GM06990 (cell line): ENCODE data around the gene SUSD3.
"Not testable (repeated sequence)": the region's sequence is repeated elsewhere in the genome, so short reads cannot be mapped to it uniquely, and the experiment has no call there.

Experiments
- DNase-seq: peaks from one replicate; pipeline ENCODE4 v3.0.0-alpha.2; 2011; ENCODE audit not compliant: insufficient read length; ENCODE audit errors: extremely low read depth
- H3K27me3 ChIP-seq: replicated peaks from 2 replicates; pipeline ENCODE4 v1.6.0; 2011; ENCODE audit warnings: low read length; ENCODE audit not compliant: control insufficient read depth, insufficient read depth
- H3K36me3 ChIP-seq: 2 replicates; pipeline ENCODE4 v1.5.1; 2011; ENCODE audit warnings: low read length; ENCODE audit not compliant: control insufficient read depth, insufficient read depth
- H3K4me3 ChIP-seq: replicated peaks from 2 replicates; pipeline ENCODE4 v1.5.1; 2011; ENCODE audit warnings: low read depth, mild to moderate bottlenecking, control low read depth, low read length
- TF ChIP-seq, protein P1 (sequence below): IDR thresholded peaks from 2 replicates; pipeline ENCODE4 v1.5.1; 2011; ENCODE audit warnings: low read length, control low read depth, mild to moderate bottlenecking, inconsistent platforms; ENCODE audit not compliant: insufficient read depth, poor library complexity, severe bottlenecking

Gene SUSD3

DNA sequence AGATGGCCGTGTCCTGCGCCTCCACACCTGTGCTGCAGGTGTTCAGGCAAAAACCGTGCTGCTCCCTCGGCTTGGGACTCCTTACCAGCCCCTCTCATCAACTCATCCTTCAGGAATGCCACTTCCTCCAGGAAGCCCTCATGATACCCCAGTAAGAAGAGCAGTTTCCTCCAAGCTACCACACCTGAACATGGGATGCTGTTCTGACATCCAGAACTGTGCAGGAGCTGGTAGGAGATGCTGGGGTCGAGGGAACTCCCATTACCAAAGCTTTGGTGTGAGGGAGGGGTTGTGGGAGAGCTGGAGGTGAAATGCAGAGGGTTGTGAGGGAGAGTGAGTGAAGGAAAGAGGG is 56.5 kb downstream of the SUSD3 start:
- TF ChIP-seq, protein P1, sequence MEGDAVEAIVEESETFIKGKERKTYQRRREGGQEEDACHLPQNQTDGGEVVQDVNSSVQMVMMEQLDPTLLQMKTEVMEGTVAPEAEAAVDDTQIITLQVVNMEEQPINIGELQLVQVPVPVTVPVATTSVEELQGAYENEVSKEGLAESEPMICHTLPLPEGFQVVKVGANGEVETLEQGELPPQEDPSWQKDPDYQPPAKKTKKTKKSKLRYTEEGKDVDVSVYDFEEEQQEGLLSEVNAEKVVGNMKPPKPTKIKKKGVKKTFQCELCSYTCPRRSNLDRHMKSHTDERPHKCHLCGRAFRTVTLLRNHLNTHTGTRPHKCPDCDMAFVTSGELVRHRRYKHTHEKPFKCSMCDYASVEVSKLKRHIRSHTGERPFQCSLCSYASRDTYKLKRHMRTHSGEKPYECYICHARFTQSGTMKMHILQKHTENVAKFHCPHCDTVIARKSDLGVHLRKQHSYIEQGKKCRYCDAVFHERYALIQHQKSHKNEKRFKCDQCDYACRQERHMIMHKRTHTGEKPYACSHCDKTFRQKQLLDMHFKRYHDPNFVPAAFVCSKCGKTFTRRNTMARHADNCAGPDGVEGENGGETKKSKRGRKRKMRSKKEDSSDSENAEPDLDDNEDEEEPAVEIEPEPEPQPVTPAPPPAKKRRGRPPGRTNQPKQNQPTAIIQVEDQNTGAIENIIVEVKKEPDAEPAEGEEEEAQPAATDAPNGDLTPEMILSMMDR: no peak
- no peak for DNase-seq
- no peaks in the 10 kb centered on the region for H3K27me3 ChIP-seq
- no peak overlapping the region for H3K4me3 ChIP-seq
- peaks cover 2% of the 10 kb centered on the region; the same call in 1 of the 2 replicates for H3K36me3 ChIP-seq

DNA sequence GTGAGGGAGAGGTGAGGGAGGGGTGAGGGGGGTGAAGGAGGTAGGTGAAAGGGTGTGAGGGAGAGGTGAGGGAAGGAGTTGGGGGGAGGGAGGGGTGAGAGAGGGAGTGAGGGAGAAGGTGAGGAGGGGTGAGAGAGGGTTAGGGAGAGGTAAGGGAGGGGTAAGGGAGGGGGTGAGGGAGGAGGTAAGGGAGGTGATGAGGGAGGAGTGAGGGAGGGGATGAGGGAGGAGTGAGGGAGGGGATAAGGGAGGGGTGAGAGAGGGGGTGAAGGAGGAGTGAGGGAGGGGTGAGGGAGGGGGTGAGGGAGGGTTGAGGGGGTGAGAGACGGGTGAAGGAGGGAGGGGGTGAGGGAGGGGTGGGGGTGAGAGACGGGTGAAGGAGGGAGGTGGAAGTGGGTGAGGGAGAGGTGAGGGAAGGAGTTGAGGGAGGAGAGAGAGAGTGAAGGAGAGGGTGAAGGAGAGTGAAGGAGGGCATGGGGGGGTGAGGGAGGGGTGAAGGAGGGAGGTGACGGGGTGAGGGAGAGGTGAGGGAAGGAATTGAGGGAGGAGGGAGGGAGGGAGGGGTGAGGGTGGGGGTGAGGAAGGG is 57.1 kb downstream of the SUSD3 start:
- H3K4me3 ChIP-seq: no peak overlapping the region

DNA sequence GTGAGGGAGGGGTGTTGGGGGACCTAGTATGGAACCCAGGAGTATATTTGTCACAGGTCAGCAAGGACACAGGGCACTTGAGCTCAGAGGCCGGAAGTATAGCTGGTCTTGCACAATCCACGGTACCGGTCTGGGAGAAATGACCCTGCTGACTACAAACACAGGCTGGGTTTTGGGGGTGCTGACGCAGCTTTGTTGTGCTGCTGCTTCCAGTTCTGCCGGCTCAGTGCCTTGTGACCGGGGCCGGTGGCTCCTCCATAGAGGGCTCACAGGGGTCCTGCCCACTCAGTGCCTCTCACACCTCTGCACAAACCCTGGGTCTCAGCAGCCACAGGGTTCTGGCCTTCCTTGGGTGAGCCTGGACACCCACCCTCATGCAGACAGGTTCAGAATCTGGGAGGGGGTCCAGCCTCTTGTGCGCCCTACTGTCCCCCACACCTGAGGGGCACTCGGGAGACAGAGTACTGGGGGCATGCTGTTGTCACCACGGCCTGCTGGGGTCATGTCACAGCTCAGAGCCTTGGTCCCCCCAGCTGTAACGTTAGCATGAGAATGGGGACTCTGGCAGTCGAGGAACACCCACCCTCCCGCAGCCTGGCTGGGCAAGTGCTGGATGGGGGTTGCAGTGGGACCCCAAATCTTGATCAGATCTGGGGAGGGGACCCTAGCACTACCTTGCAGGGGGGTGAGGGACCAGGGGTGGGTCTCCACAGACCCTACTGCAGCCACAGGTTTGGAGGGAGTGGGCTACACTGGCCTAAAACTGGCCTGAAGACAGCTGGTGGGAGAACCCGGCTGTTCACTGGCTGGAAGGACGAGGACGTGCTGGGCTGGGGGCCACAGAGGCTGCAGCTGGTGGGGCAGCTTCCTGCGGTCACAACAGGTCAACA is 57.8 kb downstream of the SUSD3 start:
- TF ChIP-seq, protein P1: no peak
- H3K36me3 ChIP-seq: peaks cover 2% of the 10 kb centered on the region; the same call in 1 of the 2 replicates
- H3K27me3 ChIP-seq: no peaks in the 10 kb centered on the region
- no peak overlapping the region for H3K4me3 ChIP-seq
- peak; percentile 9 for DNase-seq

More for the DNA sequence above, 57.1 kb downstream of the SUSD3 start:
- no peak for DNase-seq
- TF ChIP-seq, protein P1: no peak
- no peaks in the 10 kb centered on the region for H3K27me3 ChIP-seq
- H3K36me3 ChIP-seq: peaks cover 2% of the 10 kb centered on the region; the same call in 1 of the 2 replicates

DNA sequence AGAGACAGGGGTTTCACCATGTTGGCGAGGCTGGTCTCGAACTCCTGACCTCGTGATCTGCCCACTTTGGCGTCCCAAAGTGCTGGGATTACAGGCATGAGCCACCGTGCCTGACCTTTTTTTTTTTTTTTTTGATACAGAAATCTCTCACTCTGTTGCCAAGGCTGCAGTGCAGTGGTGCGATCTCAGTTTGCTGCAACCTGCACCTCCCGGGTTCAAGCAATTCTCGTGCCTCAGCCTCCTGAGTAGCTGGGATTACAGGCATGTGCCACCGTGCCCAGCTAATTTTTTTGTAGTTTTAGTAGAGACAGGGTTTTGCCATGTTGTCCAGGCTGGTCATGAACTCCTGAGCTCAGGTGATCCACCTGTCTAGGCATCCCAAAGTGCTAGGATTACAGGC is 59.0 kb downstream of the SUSD3 start:
- H3K27me3 ChIP-seq, DNase-seq, H3K4me3 ChIP-seq, H3K36me3 ChIP-seq: not testable (repeated sequence)

DNA sequence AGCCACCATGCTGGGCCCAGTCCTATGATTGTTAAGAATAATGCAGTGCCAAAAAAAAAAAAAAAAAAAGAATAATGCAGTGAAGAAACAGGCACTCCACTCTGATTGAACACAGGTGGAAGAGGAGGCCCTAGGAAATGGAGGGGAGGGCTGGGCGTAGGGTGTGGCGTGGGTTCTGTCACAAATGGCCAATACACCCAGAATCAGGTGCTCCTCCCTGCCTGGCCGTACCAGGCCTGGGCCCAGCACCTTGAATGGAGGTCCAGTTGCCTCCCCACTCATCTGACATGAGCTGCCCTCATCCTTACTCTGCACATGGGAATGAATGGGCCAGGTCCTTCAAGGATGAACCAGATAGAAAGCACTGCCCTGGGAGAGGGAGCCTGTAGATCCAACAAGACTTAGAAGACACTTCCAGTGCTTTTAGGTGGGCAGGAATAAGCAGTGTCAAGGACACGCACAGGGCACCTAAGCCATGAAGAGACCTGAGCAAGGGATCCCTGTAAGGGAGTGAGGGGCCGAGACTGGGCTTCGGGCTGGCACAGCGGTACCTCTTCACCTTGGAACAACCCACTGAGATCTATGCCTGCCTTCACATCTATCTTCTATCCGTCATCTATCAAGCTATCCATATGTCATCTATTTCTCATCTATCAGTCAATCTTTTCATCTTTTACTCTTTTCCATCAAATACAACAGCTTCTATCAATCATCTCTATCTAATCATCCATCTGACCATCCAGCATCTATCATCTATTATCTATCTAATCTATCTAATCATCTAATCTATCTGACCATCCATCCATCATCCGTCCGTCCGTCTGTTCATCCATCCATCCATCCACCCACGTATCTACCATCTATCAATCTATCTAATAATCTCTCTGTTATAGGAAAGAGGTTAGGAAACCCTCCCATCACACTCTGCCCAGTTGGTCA is 59.7 kb downstream of the SUSD3 start:
- no peak overlapping the region for H3K4me3 ChIP-seq
- DNase-seq: peak; percentile 1
- H3K36me3 ChIP-seq: peaks cover 1% of the 10 kb centered on the region; the same call in 1 of the 2 replicates
- TF ChIP-seq, protein P1: no peak
- no peaks in the 10 kb centered on the region for H3K27me3 ChIP-seq
